DMS114 treated with DMSO at 0.1 percent for 48 hours (cell line): Measurements from ENCODE around the gene PRSS36.
"Not testable (repeated sequence)": the region's sequence is repeated elsewhere in the genome, so short reads cannot be mapped to it uniquely, and the experiment has no call there.

Experiments used
- DNase-seq: peaks from one replicate; lab custom pipeline; 2025; ENCODE audit not compliant: unreplicated experiment; lab: John Stamatoyannopoulos, UW

PRSS36 gene

GRCh38 chr16:31184888-31185287 is 35.0 kb upstream of the PRSS36 start:
- no peak for DNase-seq

- DNase-seq = no peak
These were observed 33.9 kb upstream of the PRSS36 start for GRCh38 chr16:31183432-31184428.

GRCh38 chr16:31182391-31182790 is 32.5 kb upstream of the PRSS36 start:
- no peak for DNase-seq

- no peak for DNase-seq
These were observed 31.4 kb upstream of the PRSS36 start for GRCh38 chr16:31181102-31181830.

- DNase-seq = peak; percentile 77
These were observed 30.0 kb upstream of the PRSS36 start, which contains the start of gene FUS for GRCh38 chr16:31179747-31180459. Gene FUS (plus strand): TSS chr16:31180139. CDS start chr16:31180215, 76 bp downstream.

- DNase-seq = no peak
These were observed 29.4 kb upstream of the PRSS36 start for GRCh38 chr16:31179219-31179746.

- DNase-seq = no peak
These were observed 27.3 kb upstream of the PRSS36 start for GRCh38 chr16:31177136-31177535.

GRCh38 chr16:31170048-31170447 is 20.2 kb upstream of the PRSS36 start:
- not testable (repeated sequence) for DNase-seq

- no peak for DNase-seq
These were observed 19.0 kb upstream of the PRSS36 start for GRCh38 chr16:31168848-31169247.

GRCh38 chr16:31167315-31167714 is 17.4 kb upstream of the PRSS36 start:
- no peak for DNase-seq

GRCh38 chr16:31157136-31157535 is 7.3 kb upstream of the PRSS36 start:
- DNase-seq = no peak

GRCh38 chr16:31150976-31151375 is 1.1 kb upstream of the PRSS36 start:
- DNase-seq = not testable (repeated sequence)

- DNase-seq = no peak
These were observed 534 bp downstream of the PRSS36 start for GRCh38 chr16:31149332-31149731.

GRCh38 chr16:31148896-31149295 is 970 bp downstream of the PRSS36 start:
- no peak for DNase-seq

- no peak for DNase-seq
These were observed 1.6 kb downstream of the PRSS36 start for GRCh38 chr16:31148281-31148728.

- no peak for DNase-seq
These were observed 2.3 kb downstream of the PRSS36 start for GRCh38 chr16:31147574-31147973.

GRCh38 chr16:31145398-31145990 is 4.4 kb downstream of the PRSS36 start:
- DNase-seq = no peak

GRCh38 chr16:31144418-31144817 is 5.4 kb downstream of the PRSS36 start:
- DNase-seq = not testable (repeated sequence)

GRCh38 chr16:31143694-31144148 is 6.1 kb downstream of the PRSS36 start:
- DNase-seq = no peak

- no peak for DNase-seq
These were observed 6.7 kb downstream of the PRSS36 start for GRCh38 chr16:31143011-31143693.
